K562 (cell line): ENCODE measurements around the gene ERCC1. TPM values are rescaled to one million over a fixed set of nuclear protein-coding genes. Genes with fewer than 3 reads are reported as not detected.

Experiments used
- ATAC-seq: fragments of 200-7000 bp; cut with Tn5 transposase; 3 replicates; pipeline ENCODE4 v1.9.1; 2020; ENCODE audit warnings: moderate library complexity
- BruUV-seq: library from RNA; stranded (reverse); fragments of 400-500 nt; replicated peaks from 2 replicates; lab custom pipeline; 2021; lab: Mats Ljungman, UMichigan
- CTCF ChIA-PET: fragments of 300-600 bp; formaldehyde crosslinking; extraction: SDS; loops from one replicate; lab custom pipeline; 2021; ENCODE audit warnings: low intra/inter-chr PET ratio; lab: Yijun Ruan, JAX
- POLR2A ChIA-PET: fragments of 300-600, 350-650 bp; sonication (Branson Sonifier 250); formaldehyde crosslinking; extraction: SDS; loops from one replicate; lab custom pipeline; 2021; ENCODE audit warnings: antibody characterized with exemption, inconsistent platforms; lab: Yijun Ruan, JAX
- DNase-seq, 4 experiments: peaks; one replicate each; pipeline versions ENCODE4 v3.0.0 to v3.0.0-alpha.2; 2011 to 2018; ENCODE audit warnings: low spot score in 3 of 4, mixed read lengths in 3 of 4; ENCODE audit errors: extremely low read depth in 1 of 4
- FAIRE-seq: peaks from 2 replicates; lab custom pipeline; 2011; peaks lifted over from hg19 to GRCh38; lab: Jason Lieb, UNC
- H2AFZ ChIP-seq: 2 replicates; pipeline ENCODE4 v1.6.0; 2011; ENCODE audit warnings: low read depth, low read length, control low read depth, inconsistent platforms
- H3K27ac ChIP-seq: fragments of 200-600 bp; 3 replicates; pipeline ENCODE4 v1.8.0; 2011; ENCODE audit warnings: low read depth, mild to moderate bottlenecking, control low read depth, inconsistent platforms, low read length, moderate library complexity, mixed read lengths; ENCODE audit errors: extremely low read depth
- H3K27me3 ChIP-seq, 2 experiments: fragments of 300-600 bp in 1 of 2; 2 replicates in 1 of 2; 3 replicates in 1 of 2; pipeline versions ENCODE4 v1.6.0 to v1.8.0; 2011; ENCODE audit warnings: inconsistent platforms in 2 of 2, low read length in 2 of 2, mild to moderate bottlenecking in 1 of 2, mixed read lengths in 1 of 2, moderate library complexity in 1 of 2; ENCODE audit not compliant: control insufficient read depth in 2 of 2, insufficient read depth in 2 of 2
- H3K36me3 ChIP-seq: fragments of 300-600 bp; 3 replicates; pipeline ENCODE4 v1.8.0; 2011; ENCODE audit warnings: mild to moderate bottlenecking, low read length, inconsistent platforms; ENCODE audit not compliant: control insufficient read depth, insufficient read depth
- H3K4me1 ChIP-seq, 2 experiments: fragments of 200-600 bp in 1 of 2; replicated peaks in 1 of 2; 2 replicates in 1 of 2; 3 replicates in 1 of 2; pipeline versions ENCODE4 v1.5.1 to v1.8.0; 2011; ENCODE audit warnings: inconsistent platforms in 2 of 2, low read length in 2 of 2, mild to moderate bottlenecking in 1 of 2, mixed read lengths in 1 of 2, moderate library complexity in 1 of 2; ENCODE audit not compliant: control insufficient read depth in 2 of 2, insufficient read depth in 2 of 2
- H3K4me2 ChIP-seq: 2 replicates; pipeline ENCODE4 v1.6.1; 2011; ENCODE audit warnings: low read length, control low read depth, inconsistent platforms, mixed read lengths; ENCODE audit not compliant: insufficient read depth
- H3K4me3 ChIP-seq: fragments of 200-600 bp; sonication (generic), shearing (Covaris generic); 2 replicates; pipeline ENCODE4 v1.5.1; 2016; ENCODE audit warnings: control low read depth, inconsistent platforms
- H3K79me2 ChIP-seq: fragments of 200-600 bp; 3 replicates; pipeline ENCODE4 v1.8.0; 2011; ENCODE audit warnings: low read length, inconsistent platforms; ENCODE audit not compliant: control insufficient read depth, insufficient read depth
- H3K9ac ChIP-seq, 2 experiments: 2 replicates each; pipeline versions ENCODE4 v1.6.0 to v1.6.1; 2011; ENCODE audit warnings: low read depth in 2 of 2, low read length in 2 of 2, control low read depth in 1 of 2, inconsistent platforms in 1 of 2, mild to moderate bottlenecking in 1 of 2, mixed read lengths in 1 of 2; ENCODE audit not compliant: insufficient read depth in 1 of 2
- H3K9me1 ChIP-seq: one replicate; pipeline ENCODE4 v1.6.0; 2011; ENCODE audit warnings: inconsistent platforms, mild to moderate bottlenecking, low read length, moderate library complexity; ENCODE audit not compliant: control insufficient read depth, insufficient read depth
- H3K9me3 ChIP-seq: replicated peaks from 2 replicates; pipeline ENCODE4 v1.5.1; 2011; ENCODE audit warnings: low read depth, low read length, inconsistent platforms; ENCODE audit not compliant: control insufficient read depth, insufficient read depth
- H4K20me1 ChIP-seq: replicated peaks from 2 replicates; pipeline ENCODE4 v1.6.1; 2011; ENCODE audit warnings: low read length, inconsistent platforms, mixed read lengths; ENCODE audit not compliant: control insufficient read depth, insufficient read depth
- CHCHD3 ChIP-seq: fragments of 250-450 bp; sonication (Bioruptor Pico); IDR thresholded peaks from 2 replicates; pipeline ENCODE4 v2.1.2; 2022; ENCODE audit warnings: mild to moderate bottlenecking
- DNMT1 ChIP-seq: fragments of 450-650 bp; IDR thresholded peaks from 2 replicates; pipeline ENCODE4 v1.6.1; 2016; ENCODE audit warnings: antibody characterized with exemption, mild to moderate bottlenecking
- HDAC8 ChIP-seq: fragments of 450-650 bp; IDR thresholded peaks from 2 replicates; pipeline ENCODE4 v1.6.1; 2016; ENCODE audit warnings: mild to moderate bottlenecking, missing genetic modification characterization, moderate library complexity, missing compliant biosample characterization
- MCM3 ChIP-seq: fragments of 450-650 bp; IDR thresholded peaks from 2 replicates; pipeline ENCODE4 v1.6.1; 2016
- MCM5 ChIP-seq: fragments of 450-650 bp; IDR thresholded peaks from 2 replicates; pipeline ENCODE4 v1.6.1; 2016; ENCODE audit warnings: low read depth
- PML ChIP-seq: IDR thresholded peaks from 2 replicates; pipeline ENCODE4 v1.6.1; 2012; ENCODE audit warnings: low read length, inconsistent platforms
- POLR2G ChIP-seq: fragments of 200-400 bp; formaldehyde crosslinking; IDR thresholded peaks from 2 replicates; pipeline ENCODE4 v1.6.1; 2017; ENCODE audit warnings: low read depth, mild to moderate bottlenecking, antibody characterized with exemption, low read length, moderate library complexity
- RBFOX2 ChIP-seq: fragments of 200-400 bp; formaldehyde crosslinking; IDR thresholded peaks from 2 replicates; pipeline ENCODE4 v1.6.1; 2017; ENCODE audit warnings: low read depth, mild to moderate bottlenecking, low read length, moderate library complexity
- RFX1 ChIP-seq: fragments of 450-650 bp; IDR thresholded peaks from 2 replicates; pipeline ENCODE4 v1.6.1; 2016; ENCODE audit warnings: mild to moderate bottlenecking, moderate library complexity
- TCF3 ChIP-seq: sonication (generic); formaldehyde crosslinking; IDR thresholded peaks from 2 replicates; pipeline ENCODE4 v1.4.0; 2020; ENCODE audit warnings: mild to moderate bottlenecking, missing genetic modification reagents
- THRAP3 ChIP-seq: fragments of 450-650 bp; IDR thresholded peaks from 2 replicates; pipeline ENCODE4 v1.6.1; 2016; ENCODE audit warnings: mild to moderate bottlenecking, inconsistent platforms, borderline replicate concordance
- ZNF717 ChIP-seq: fragments of 250-450 bp; sonication (Bioruptor Pico); IDR thresholded peaks from 2 replicates; pipeline ENCODE4 v1.5.0; 2021
- ZNF79 ChIP-seq: fragments of 250-450 bp; sonication (Bioruptor Pico); IDR thresholded peaks from 2 replicates; pipeline ENCODE4 v1.4.0; 2020; ENCODE audit warnings: low read depth, mild to moderate bottlenecking, moderate library complexity
- WGBS: fragments of 100-300 bp; shearing (Covaris generic); methylation state at CpG from one replicate; pipeline ENCODE4 v1.1.6; 2016; ENCODE audit warnings: low coverage, mixed read lengths; ENCODE audit not compliant: insufficient coverage; ENCODE audit errors: missing lambda C conversion rate; 5-methylcytosine and 5-hydroxymethylcytosine counted together
- in situ Hi-C: fragments of 300-500 bp; cut with MboI; formaldehyde crosslinking; loops from 4 replicates; pipeline ENCODE4 v1.15.0; 2018; ENCODE audit warnings: inconsistent platforms, mixed read lengths
- intact Hi-C: fragments of 100-400 bp; cut with micrococcal nuclease; formaldehyde crosslinking; loops from 2 replicates; pipeline ENCODE4 v1.14.2; 2022
- polyA plus RNA-seq, 8 experiments: library from polyadenylated mRNA; depleted of rRNA in 4 of 8; stranded (reverse) in 5 of 8; unstranded in 3 of 8; fragments of >200 nt; fragmentation: Nextera tagmentation in 2 of 8; fragmentation: Illumina TruSeq in 1 of 8; extraction: Ambion mirVana in 2 of 8; extraction: Trizol in 1 of 8; gene quantifications; 2 replicates each; pipeline versions ENCODE4 v1.2.1 to v1.2.3, GENCODE V29; 2011 to 2014; ENCODE audit warnings: inconsistent platforms in 1 of 8, missing spikeins in 1 of 8
- total RNA-seq, 7 experiments: library from RNA; depleted of rRNA in 6 of 7; stranded (reverse); fragments of >200 nt in 6 of 7; fragmentation: Illumina TruSeq in 2 of 7; extraction: Trizol in 2 of 7; gene quantifications; 2 replicates each; pipeline versions ENCODE4 v1.2.1 to v1.2.3, GENCODE V29; 2011 to 2021; ENCODE audit warnings: low replicate concordance in 1 of 7
- TF ChIP-seq, protein P1 (sequence below): sonication (generic); formaldehyde crosslinking; IDR thresholded peaks from 2 replicates; pipeline ENCODE4 v1.8.0; 2022; ENCODE audit warnings: mild to moderate bottlenecking, missing genetic modification reagents
- TF ChIP-seq, protein P2 (sequence below): fragments of 250-450 bp; sonication (Bioruptor Pico); IDR thresholded peaks from 2 replicates; pipeline ENCODE4 v1.8.0; 2022; ENCODE audit warnings: inconsistent platforms, mild to moderate bottlenecking, moderate library complexity, borderline replicate concordance

Gene ERCC1
- total and polyA plus RNA-seq, 9 of the 15 experiments (the other 6 are each of a cell fraction or from before 2014, with no cell fraction given), result 9.3 to 92.6 (median 60.0) TPM

GRCh38 chr19:45419895-45420294 is 3.8 kb downstream of the ERCC1 start:
- CTCF ChIA-PET, result no interaction called here
- no TSS peak for BruUV-seq
- Histone ChIP-seq H3K27me3 (no peaks in the 10 kb centered on the region), H3K9me3 (no peaks in the 10 kb centered on the region), H3K36me3 (peaks cover 56% of the 10 kb centered on the region; the same call in 2 of the 3 replicates), H3K4me1 (peaks cover 12 to 53% of the 10 kb centered on the region in 2 experiments; a peak in 4 of 5 replicates), H3K9ac (peak overlapping the region in 1 of 2 experiments; percentile 64; a peak in 1 of 4 replicates), H2AFZ (no peak overlapping the region), H3K4me3 (no peak overlapping the region), H4K20me1 (no peaks in the 10 kb centered on the region), H3K79me2 (peaks cover 24% of the 10 kb centered on the region), H3K9me1 (no peaks in the 10 kb centered on the region), H3K27ac (no peak overlapping the region), H3K4me2 (no peak overlapping the region)
- in situ Hi-C loops (no loop called here), intact Hi-C loops (no loop called here)
- ATAC-seq (no peak), DNase-seq (no peak), FAIRE-seq (no peak)
- 70% methylated on average over 2 of the region's 3 CpGs for WGBS
- no peak for TF ChIP-seq CHCHD3
- TF ChIP-seq MCM5, result no peak
- no peak for TF ChIP-seq ZNF717 (CRISPR knock-in tag)
- TF ChIP-seq, protein P1, sequence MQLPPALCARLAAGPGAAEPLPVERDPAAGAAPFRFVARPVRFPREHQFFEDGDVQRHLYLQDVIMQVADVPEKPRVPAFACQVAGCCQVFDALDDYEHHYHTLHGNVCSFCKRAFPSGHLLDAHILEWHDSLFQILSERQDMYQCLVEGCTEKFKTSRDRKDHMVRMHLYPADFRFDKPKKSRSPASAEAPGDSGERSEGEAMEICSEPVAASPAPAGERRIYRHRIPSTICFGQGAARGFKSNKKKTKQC (CRISPR knock-in tag), result no peak
- TF ChIP-seq TCF3 (CRISPR knock-in tag), result no peak
- peak; percentile 37; the same call in 1 of the 2 replicates for TF ChIP-seq POLR2G
- no peak for TF ChIP-seq HDAC8 (tag)
- TF ChIP-seq, protein P2, sequence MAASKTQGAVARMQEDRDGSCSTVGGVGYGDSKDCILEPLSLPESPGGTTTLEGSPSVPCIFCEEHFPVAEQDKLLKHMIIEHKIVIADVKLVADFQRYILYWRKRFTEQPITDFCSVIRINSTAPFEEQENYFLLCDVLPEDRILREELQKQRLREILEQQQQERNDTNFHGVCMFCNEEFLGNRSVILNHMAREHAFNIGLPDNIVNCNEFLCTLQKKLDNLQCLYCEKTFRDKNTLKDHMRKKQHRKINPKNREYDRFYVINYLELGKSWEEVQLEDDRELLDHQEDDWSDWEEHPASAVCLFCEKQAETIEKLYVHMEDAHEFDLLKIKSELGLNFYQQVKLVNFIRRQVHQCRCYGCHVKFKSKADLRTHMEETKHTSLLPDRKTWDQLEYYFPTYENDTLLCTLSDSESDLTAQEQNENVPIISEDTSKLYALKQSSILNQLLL, result no peak
- peak; percentile 40; the same call in 1 of the 2 replicates for TF ChIP-seq RBFOX2
- no peak for TF ChIP-seq THRAP3
- TF ChIP-seq RFX1, result no peak
- TF ChIP-seq DNMT1, result no peak
- no peak for TF ChIP-seq ZNF79
- no peak for TF ChIP-seq PML
- no peak for TF ChIP-seq MCM3
- POLR2A ChIA-PET, result interaction anchor here (0.9 to 1.4 kb wide), 2 partner anchors 13 to 14 kb away, joined by 4 to 6 read pairs; no protein-coding TSS in a partner anchor
